Cerebellar cortex (tissue), 1 donor: ENCODE measurements around the gene LIN37.

ENCODE experiments used
- DNase-seq: peaks from one replicate; pipeline ENCODE4 v3.0.0-alpha.2; 2015; ENCODE audit warnings: low spot score

The LIN37 gene

DNA sequence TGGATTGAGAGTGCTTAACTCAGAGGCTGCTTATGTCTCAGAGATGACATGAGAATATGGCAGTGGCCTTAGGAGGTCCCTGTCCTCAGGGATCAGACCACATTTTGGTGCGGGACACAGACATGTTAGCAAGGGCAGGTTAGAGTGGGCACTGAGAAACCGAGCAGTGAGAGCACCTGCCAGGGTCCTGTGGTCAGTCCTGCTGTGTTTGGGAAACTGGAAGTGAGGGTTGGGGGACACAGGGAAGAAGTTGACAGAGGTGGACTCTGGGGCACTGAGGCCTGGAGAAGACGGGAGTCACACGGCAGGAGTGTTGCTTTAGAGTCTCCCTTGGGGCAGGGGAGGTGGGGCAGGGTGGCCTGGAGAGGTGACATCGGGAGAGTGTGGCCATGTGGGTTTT, 13.5 kb upstream of the LIN37 start:
- no peak for DNase-seq

GRCh38 chr19:35736913-35737886, 11.2 kb upstream of the LIN37 start:
- DNase-seq: no peak

DNA sequence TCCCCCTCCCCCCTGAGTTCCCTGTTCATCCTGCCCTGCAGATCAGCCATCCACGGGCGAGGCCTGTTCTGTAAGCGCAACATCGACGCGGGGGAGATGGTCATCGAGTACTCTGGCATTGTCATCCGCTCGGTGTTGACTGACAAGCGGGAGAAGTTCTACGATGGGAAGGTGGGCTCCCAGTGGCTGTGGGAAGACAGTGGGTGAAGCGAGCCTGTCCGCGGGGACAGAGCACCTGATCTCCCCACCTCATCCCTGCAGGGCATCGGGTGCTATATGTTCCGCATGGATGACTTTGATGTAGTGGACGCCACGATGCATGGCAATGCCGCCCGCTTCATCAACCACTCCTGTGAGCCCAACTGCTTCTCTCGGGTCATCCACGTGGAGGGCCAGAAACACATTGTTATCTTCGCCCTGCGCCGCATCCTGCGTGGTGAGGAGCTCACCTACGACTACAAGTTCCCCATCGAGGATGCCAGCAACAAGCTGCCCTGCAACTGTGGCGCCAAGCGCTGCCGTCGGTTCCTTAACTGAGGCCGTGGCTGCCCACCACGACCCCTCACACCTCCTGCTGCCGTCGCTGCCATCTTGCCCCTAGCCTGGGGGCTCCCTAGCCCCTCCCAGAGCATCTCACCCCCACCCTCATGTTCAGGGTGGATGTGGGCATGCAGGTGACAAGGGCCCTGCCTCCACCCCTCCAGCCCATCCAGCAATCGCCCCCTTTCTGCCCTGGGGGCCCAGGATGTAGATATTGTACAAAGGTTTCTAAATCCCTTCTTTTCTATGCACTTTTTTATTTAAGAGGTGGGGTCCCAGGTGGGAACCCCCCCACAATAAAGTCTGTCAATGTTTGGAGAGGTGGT, 10.1 kb upstream of the LIN37 start:
- no peak for DNase-seq

DNA sequence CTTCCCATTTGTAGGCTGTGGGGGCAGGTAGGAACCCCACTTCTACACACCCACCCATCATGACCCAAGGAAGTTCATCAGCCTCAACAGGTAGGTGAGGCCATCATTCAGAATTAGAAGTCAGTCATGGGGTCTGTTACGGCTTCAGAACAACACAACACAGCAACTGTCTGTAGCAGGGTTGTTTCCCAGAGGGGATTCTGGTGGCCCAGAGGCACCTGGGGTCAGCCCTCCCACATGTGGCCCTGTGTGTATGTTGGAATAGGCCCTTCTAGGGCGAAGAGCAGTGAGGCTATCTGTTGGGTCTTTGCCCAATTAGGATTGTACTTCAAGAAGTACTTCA, 9.5 kb upstream of the LIN37 start:
- no peak for DNase-seq

GRCh38 chr19:35739275-35740107, 8.9 kb upstream of the LIN37 start:
- DNase-seq: no peak

DNA sequence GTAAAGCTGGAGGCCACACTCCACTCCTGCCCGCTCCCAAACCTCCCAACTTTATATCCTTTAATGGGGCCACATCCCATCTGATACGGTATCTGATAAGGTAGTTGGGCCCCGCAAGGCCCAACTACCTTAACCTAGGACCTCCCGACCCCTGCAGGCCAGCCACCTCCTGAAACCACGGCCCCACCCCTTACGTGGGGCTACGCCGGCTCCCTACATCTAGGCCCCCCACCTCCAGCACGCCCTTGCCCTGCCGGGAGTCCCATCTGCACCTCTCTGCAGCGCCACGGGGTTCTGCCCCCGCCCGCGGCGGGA, 8.3 kb upstream of the LIN37 start:
- DNase-seq: no peak

DNA sequence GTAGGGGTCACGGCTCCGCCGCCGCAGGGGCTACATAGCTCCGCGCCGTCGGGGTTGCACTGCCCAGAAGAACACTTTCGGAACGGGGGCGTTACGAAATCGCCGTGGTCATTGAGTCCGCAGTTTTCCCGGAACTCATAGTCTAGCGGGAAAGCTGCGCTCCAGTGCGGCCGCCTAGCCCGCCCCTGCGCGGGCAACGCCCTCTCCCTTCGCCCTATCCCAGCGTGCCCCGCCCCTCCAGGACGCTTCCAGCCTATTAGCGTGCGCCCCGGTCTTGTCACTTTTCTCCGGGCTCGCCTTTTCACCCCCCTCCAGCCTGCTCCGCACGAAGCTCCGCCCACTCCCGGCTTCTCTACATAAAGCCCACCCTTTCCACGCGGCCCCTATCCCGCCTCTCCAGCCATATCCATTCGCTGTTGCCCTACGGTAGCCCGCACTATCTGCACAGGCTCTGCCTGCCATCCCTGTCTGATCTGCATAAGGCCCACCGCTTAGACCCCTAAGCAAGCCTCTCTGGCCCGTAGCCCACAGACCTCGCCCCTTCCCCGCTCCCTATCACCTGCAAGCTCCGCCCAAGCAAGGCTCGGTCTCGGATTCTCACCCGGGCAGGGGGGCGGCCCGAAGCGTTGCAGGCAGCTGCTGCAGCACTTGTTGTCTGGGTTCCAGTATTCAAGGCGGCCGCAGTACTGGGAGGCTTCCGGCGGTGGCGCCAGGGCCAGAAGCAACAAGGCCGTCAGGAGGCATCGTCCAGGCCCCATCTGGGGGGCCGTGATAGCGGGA, 7.8 kb upstream of the LIN37 start:
- peak; percentile 98 for DNase-seq

DNA sequence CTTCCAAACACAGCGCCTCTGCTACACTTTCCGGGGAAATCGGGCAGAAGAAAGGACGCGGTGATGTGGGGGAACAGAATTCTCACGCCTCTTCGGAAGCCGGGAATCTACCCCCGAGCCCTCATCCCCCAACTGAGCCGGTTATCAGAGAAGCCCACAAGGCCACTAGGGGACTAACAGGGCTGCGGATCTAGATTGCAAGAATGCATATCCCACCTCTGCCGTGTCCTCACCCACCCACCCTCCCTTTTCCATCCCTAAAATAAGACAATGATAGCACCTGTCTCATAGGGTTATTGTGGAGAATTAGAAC, 7.2 kb upstream of the LIN37 start:
- no peak for DNase-seq

- DNase-seq: no peak
These were observed 6.2 kb upstream of the LIN37 start, which contains the start of gene IGFLR1 for GRCh38 chr19:35742121-35742724. Gene IGFLR1 (minus strand): TSS chr19:35742452. CDS start chr19:35741180, 1,272 bp downstream.

GRCh38 chr19:35743640-35744429, 4.5 kb upstream of the LIN37 start:
- DNase-seq: no peak

DNA sequence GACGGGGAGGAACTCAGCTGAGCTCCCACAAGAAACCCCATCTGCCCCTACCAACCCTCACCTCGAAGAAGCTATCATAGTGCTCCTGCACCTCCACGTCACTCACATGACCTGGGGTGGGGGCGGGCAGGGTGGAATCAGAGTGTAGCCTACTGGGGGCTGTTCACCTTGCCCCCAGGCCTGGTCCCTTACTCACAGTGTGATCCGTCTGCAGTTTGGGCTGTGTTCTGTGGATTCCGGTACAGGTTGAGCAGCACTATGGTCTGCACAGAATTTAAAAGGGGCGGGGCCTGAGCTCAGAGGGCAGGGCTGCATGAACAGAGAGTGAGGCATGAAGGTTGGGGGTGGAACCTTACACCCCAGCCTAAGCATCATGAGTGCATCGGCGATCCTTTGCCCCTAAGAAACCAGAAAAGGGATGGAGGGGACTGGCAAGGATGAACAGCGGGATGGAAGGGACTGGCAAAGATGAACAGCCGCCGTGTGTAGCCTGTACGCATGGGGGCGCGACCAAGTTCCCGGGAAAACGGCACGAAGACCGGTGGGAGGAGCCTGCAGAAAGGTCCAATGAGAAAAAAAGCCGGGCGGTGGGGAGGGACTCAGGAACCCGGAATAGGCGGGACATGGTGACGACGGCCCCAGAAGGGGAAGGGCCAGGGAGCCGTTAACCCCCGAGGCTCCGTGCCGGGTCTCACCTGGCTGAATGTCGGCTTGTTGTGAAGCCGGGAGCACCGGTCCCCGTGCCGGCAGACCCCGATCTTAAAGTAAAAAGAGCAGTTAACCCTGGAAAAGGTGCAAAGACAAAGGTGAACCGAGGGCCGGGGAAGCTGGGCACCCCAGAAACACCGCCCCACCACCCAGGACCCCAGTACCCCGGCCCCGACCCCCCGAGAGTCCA, 3.7 kb upstream of the LIN37 start:
- peak; percentile 98 for DNase-seq

GRCh38 chr19:35745328-35746086, 2.9 kb upstream of the LIN37 start, which contains the start of the genes PSENEN and U2AF1L4:
Gene PSENEN (plus strand): TSS chr19:35745651. CDS start chr19:35745931, 280 bp downstream.
Gene U2AF1L4 (minus strand): TSS chr19:35745418. CDS start chr19:35745391, 27 bp downstream.
- peak; percentile 100 for DNase-seq

GRCh38 chr19:35746087-35746462, 2.3 kb upstream of the LIN37 start:
- no peak for DNase-seq

DNA sequence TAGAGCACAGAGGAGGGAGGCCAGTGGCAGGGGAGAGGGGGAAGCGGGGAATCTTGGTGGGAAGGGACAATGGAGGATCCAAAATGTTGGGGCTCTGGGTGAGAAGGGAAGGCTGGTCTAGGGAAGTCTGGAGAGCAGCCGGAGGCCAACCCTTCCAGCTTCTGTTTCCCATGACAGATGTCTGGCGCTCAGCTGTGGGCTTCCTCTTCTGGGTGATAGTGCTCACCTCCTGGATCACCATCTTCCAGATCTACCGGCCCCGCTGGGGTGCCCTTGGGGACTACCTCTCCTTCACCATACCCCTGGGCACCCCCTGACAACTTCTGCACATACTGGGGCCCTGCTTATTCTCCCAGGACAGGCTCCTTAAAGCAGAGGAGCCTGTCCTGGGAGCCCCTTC, 1.8 kb upstream of the LIN37 start:
- no peak for DNase-seq

- DNase-seq: no peak
These were observed 1.8 kb downstream of the LIN37 start for GRCh38 chr19:35750167-35750566.

DNA sequence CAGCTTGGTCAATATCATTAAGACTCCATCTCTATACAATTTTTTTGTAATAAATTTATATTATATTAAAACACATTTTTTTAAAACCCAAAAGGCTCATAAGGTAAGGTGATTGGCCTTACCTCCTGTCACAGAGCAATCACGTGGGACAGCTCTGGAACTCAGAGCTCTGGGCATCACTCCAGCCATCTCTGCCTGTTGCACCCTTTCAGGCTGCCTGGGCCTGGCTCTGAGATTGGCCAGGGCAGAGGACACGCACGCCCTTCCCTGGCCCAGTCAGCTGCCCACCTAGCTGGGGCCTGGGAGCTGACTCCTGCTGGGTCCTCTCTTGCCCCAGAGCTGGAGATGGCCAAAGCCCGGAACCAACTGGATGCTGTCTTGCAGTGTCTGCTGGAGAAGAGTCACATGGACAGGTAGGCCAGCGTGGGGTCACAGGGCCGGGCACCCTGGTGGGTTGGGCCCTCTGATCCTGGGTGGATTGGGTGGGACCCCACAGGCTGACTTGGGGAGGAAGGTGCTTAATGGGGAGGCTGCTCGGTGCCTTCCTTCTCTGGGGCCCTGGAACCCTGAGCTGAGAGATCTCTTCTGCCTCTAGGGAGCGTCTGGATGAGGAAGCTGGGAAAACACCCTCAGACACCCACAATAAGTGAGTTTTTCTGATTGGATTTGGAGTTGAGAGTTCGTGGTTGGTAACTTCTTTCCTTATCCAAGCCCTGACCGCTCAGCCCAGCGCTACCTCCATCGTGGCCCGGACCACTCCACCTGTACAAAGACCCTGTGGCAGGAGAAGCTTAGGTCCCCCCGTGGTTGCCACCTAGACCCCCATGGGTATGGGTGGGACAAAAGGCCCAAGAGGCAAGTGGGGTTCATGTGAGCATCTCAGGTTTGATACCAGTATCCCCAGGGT, 3.7 kb downstream of the LIN37 start:
- DNase-seq: no peak

DNA sequence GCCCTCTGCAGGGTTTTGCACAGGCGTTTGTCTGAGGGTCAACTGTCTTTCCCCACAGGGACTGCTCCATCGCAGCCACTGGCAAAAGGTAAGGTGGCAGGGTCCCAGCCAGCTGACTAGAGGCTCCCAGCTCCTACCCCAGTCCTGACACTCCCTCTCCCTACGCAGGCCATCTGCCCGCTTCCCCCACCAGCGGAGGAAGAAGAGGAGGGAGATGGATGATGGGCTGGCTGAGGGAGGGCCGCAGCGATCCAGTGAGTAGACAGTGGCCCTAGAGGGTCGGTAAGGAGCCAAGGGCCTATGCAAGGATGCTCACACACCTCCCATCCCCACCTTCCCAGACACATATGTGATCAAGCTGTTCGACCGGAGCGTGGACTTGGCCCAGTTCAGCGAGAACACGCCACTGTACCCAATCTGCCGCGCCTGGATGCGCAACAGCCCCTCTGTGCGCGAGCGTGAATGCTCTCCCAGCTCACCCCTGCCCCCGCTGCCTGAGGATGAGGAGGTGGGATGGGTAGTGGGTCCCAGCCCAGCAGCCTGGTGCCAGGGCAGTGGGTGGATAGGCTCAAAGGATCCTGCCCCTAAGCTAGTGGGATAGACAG, 4.5 kb downstream of the LIN37 start:
- no peak for DNase-seq
